ENCODE measurements around the gene IMPACT.

IMPACT gene

GRCh38 chr18:24436939-24437338 is 10.5 kb downstream of the IMPACT start:
- TF ChIP-seq CTCF (IDR thresholded peaks at IDR 0.05; ENCODE audit: insufficient read depth, low read depth, low read length, missing control alignments): no peak
- DNase-seq (ENCODE audit: low read depth): no peak
- H3K4me3 ChIP-seq (ENCODE audit: low read length): no peak overlapping the region

GRCh38 chr18:24443870-24444269 is 17.4 kb downstream of the IMPACT start:
- no peak for TF ChIP-seq CTCF (IDR thresholded peaks at IDR 0.05; ENCODE audit: insufficient read depth, low read depth, low read length, missing control alignments)
- H3K4me3 ChIP-seq (ENCODE audit: low read length): no peak overlapping the region
- DNase-seq (ENCODE audit: low read depth): no peak

GRCh38 chr18:24446453-24446852 is 20.0 kb downstream of the IMPACT start:
- H3K4me3 ChIP-seq (ENCODE audit: low read length): no peak overlapping the region
- DNase-seq (ENCODE audit: low read depth): no peak
- no peak for TF ChIP-seq CTCF (IDR thresholded peaks at IDR 0.05; ENCODE audit: insufficient read depth, low read depth, low read length, missing control alignments)

DNA sequence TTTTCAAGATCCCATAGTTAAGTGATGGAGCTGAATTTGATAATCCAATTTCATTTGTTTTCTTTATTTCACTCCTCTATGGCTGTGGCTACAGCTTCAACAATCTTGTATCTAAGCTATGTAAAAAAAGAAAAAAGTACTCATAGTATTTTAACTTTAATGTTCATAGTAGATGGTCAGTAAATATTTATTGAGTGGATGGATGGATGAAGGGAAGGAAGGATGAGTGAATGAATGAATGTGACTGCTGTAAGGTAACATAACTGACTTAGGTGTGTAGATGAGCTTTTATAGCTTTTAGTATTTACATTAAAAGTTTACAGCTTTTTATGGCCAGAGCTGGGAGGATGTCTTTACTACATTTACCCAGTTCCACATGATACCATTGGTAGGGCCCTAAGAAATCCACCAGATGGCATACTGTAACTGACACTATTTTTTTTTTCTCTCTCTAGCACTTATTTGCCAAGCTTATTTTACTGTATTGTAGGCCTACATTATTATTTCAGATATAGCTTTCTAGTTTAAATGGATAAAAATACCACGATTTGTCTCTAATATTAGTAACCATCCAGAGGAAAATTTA is 20.6 kb downstream of the IMPACT start:
- peak; percentile 28 for TF ChIP-seq CTCF (IDR thresholded peaks at IDR 0.05; ENCODE audit: insufficient read depth, low read depth, low read length, missing control alignments)
- H3K4me3 ChIP-seq (ENCODE audit: low read length): no peak overlapping the region
- no peak for DNase-seq (ENCODE audit: low read depth)

- no peak for DNase-seq (ENCODE audit: low read depth)
- H3K4me3 ChIP-seq (ENCODE audit: low read length): no peak overlapping the region
- no peak for TF ChIP-seq CTCF (IDR thresholded peaks at IDR 0.05; ENCODE audit: insufficient read depth, low read depth, low read length, missing control alignments)
These were observed 21.5 kb downstream of the IMPACT start for GRCh38 chr18:24447961-24448360.

GRCh38 chr18:24456549-24456948 is 30.1 kb downstream of the IMPACT start:
- H3K4me3 ChIP-seq (ENCODE audit: low read length): no peak overlapping the region
- DNase-seq (ENCODE audit: low read depth): no peak
- no peak for TF ChIP-seq CTCF (IDR thresholded peaks at IDR 0.05; ENCODE audit: insufficient read depth, low read depth, low read length, missing control alignments)

- no peak for DNase-seq (ENCODE audit: low read depth)
- H3K4me3 ChIP-seq (ENCODE audit: low read length): no peak overlapping the region
- TF ChIP-seq CTCF (IDR thresholded peaks at IDR 0.05; ENCODE audit: insufficient read depth, low read depth, low read length, missing control alignments): no peak
These were observed 33.3 kb downstream of the IMPACT start for GRCh38 chr18:24459772-24460171.

Data from epithelial cell of esophagus (primary cell).